ENCODE data around the gene SPATA46.

Gene SPATA46

DNA sequence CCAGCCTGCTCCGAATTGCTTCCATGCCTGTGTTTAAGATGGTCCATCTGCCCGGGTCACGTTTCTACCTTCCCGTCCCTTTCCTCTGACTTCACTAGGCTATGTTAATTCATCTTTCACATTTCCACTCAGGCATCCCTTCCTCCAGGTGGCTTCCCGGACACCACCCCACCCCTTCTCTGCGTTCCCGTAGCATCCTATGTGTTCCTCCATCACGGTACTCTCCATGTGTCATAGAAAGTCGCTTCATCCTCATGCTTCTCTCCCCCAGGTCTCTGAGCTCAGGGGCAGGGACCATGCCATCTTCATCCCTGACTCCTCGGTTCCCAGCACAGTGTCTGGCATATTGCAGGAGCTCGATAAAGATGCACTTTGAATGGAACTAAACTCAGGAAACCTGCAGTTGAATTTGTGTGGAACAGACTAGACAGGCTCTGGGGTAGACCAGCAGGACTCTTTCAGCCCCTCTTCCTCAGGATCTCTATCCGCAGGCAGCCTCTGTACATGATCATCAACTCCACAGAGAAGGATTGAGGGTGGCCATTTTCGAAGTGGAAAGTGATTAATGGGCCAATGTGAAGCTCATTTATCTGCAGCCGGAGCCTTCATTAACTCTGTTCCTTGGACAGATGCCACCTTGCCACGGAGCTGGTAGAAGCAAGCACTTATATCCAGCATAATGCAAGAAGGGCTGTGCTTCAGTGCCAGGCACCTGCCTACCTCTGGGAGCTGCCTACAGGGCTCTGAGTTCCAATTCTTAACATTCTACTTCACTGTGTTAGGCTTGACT, 13.9 kb upstream of the SPATA46 start:
- DNase-seq, result no peak

GRCh38 chr1:162389971-162390370, 13.3 kb upstream of the SPATA46 start:
- no peak for DNase-seq

DNA sequence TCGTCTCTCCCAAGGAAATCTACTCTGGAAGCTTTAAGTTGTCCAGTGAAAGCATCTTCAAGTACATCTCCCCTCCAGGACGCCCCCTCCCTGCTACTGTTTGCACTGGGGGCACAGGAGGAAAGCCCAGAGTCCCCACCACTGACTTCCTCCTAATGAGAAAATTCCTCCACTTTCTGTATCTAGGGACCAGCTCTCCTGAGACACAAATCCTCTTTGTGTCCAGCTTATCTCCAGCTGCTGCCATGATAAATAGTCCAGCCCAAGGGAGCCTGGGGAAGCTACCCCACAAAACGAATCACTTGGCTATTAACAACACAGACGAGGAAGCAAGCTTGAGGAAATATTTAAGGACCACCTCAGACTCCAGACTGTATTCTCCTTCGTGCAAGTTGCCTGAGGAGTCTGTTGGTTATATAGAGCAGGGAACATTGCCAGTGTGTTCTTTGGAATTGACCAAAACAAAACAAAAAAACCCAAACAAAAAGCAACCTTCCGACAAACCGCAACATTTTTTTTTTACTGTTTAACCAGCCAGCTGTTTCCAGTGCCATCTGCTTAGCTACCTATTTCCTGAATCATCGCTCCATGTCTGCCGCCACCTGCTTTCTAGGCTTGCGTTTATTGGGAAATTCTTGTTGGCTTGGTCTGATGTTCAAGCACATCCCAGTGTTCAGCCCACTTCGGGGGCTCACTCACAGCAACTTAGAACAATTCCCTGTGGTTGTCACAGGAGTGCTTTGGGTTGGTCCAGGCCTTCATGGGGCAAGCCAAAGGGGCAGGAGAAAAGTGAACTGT, 12.6 kb upstream of the SPATA46 start:
- no peak for DNase-seq

DNA sequence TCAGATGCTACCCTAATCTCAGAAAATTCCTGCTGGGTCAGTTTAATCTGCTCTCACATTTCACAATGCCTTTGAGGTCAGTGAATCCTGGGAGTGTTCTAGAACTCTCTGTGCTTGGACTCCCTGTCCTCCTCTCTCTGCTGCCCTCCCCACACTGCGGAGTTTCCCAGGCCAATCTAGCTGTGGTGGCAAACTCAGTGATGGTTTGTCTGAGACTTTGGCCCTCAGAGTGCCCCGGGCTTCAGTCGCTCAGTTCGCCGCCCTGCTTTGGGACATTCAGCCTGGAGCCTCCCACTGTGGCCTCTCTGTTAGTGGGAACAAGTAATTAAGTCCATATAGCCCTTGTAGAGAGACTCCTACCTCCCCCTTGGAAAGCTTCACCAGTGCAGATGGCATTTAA, 12.0 kb upstream of the SPATA46 start:
- DNase-seq, result no peak

DNA sequence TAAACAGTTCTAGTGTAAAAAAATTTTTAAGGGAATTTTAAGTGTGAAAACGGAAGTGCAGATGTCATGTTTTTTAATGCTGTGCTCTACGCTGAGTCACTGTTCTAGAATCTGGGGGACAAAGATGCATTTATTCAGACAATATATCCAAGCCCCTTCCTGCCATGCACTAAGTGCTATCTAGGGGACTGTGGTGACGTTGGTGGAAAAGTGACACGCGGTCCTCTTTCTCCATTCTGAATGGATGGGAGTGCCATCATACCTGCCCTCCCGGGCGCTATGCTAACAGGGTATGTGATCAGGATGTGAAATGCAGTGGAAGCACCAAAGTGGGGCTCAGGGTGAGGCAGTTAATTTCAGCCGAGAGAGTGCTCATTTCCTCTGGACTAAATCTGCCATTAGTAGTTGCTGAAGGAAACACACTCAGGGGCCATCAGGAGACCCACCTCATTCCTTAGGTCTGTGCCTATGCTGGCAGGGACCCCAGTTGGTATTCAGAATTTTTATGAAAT, 11.5 kb upstream of the SPATA46 start:
- DNase-seq, result no peak

DNA sequence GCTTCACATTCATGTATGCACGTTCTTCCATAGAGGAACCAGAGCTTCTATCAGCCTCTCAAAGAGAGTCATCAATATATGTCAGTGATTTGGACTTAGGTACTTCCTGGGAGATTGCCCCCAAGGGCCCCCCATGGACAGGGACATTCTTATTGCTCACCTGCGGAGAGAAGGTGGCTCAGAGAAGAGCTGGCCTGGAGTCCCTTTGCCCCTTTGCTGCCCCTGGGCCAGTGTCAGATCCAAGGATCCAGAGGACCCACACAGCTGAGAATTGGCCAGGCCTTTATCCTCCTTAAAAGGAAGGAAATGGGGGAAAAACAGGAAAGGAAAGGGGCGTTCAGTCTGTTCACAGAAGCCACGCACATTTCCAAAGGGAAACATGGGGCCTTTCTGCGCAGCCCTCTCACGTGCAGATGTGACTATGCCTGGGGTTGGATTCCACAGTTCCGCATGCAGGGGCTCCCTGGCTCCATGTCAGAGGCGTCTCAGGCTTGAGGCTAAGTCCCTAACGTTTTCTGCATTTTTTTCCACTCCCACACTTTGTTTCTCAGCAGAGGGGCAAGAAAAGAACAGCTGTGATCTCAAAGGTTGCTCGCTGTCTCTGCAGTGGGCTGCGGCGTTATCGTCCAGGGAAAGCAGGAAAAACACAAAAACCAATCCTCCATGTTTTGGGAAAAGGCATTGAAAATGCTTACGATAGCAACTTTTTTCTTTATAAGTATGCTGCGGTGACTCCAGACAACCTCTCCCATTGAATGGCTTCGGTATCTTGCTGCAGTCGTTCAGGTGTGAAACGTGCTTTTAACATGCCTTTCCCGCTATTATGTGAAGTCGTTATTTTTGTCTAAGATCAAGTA, 10.8 kb upstream of the SPATA46 start:
- DNase-seq, result no peak

- no peak for DNase-seq
These were observed 9.9 kb upstream of the SPATA46 start for GRCh38 chr1:162386292-162387225.

DNA sequence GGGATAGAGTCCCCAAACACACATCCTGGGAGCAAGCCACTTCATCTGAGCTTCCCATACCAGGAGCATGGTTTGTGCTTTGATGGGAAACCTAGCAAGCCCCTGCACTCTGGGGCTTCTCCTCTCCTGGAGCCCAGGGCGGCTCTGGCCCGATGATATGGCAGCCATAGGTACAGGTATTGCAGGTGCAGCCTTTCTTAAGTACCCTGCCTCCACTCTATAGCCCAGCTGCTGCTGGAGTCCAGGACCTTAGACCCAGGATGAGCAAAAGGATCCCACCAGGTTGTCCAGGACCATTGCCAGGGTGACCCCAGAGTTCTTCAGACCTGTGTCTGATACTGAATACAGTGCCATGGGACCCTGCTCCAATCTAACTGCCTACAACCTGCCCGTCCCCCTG, 9.0 kb upstream of the SPATA46 start:
- no peak for DNase-seq

DNA sequence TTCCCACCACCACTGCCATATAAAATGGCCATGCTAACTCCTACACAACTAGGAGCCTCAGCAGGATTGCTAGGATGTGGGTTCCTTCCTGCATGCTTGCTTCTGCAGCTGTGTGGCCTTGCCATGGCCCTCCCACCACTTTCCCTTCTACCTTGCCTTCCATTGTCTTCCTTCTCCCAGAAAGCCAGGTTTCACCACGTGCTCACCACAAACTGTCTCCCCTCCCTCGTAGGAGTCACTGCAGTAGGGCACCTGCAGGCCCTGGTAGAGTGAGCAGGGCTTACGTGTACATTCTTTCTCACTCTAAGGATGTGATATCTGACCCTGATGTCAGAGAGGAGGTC, 8.6 kb upstream of the SPATA46 start:
- DNase-seq, result no peak

DNA sequence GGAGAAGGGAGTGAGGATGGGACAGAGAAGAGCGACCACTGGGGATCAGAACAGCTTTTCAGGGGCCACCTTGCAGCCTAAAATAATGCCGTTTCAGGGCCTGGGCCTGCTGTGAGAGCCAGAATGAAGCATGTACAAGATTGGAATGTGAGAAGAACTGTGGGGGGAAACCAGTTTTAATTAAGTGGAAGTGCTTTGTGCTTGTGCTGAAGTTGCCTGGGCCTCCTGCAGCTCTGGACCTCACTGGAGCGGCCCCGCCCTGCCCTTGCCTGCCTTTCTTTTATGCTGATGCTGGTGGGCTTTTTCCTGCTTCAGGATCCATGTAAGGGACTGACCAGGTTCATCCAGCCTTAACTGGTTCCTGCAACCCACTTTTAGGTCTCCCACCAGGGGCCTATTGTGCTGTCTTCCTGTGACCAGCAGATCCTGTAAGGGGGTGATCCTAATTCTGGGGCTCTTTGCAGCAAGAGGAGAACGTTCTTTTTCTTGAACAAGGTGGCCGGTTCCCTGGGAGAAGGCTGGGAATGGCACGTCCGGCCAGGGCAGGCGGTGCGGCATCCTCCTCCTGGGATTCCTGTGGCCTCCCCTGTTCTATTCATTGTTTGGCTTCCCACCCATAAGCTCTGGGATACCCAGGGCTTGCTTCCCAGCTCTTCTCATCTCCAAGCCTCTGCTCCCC, 8.1 kb upstream of the SPATA46 start:
- no peak for DNase-seq

GRCh38 chr1:162384116-162384515, 7.5 kb upstream of the SPATA46 start:
- DNase-seq, result no peak

- DNase-seq, result no peak
These were observed 6.9 kb upstream of the SPATA46 start for GRCh38 chr1:162383516-162383915.

DNA sequence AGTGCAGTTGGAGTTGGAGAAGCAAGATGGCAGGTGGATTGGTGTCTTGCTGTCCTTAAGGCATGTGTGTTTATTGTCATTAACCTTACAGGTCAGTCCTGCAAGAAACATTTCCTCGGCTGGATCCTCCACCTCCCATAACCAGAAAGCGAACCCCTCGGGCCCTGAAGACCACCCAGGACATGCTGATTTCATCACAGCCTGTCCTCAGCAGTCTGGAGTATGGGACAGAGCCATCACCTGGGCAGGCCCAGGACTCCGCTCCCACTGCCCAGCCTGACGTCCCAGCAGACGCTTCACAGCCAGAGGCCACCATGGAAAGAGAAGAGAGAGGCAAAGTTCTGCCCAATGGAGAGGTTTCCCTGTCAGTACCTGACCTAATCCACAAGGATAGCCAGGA, 6.4 kb upstream of the SPATA46 start:
- no peak for DNase-seq

GRCh38 chr1:162381941-162382750, 5.5 kb upstream of the SPATA46 start:
- DNase-seq, result no peak

DNA sequence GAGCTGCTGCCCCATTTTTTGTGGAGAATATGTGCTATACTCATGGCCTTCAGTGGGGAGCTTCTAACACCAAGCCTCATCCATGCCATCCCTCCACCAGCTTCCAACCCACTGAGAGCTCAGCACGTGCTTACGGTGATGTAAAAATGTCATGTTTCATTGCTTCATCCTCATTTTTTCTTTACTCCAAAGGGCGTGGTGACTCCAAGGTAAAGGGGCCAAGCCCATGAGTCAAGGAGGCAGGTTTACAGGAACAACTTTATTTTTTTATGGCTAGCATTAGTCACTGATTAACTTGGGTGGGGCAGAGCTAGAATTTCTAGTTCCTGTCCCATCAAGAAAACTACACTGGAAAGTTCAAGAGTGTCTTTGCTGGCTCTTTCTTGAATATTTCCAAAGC, 4.7 kb upstream of the SPATA46 start, which contains the start of gene C1orf226:
TSS of gene C1orf226 (plus strand) at position 346 of the 400 bp plus-strand sequence. CDS start 174 bp downstream, outside the sequence.
- no peak for DNase-seq

- DNase-seq, result no peak
These were observed 3.6 kb upstream of the SPATA46 start for GRCh38 chr1:162380061-162380846.

- DNase-seq, result no peak
These were observed 1.2 kb downstream of the SPATA46 start for GRCh38 chr1:162375463-162375862.

GRCh38 chr1:162374406-162374805, 2.2 kb downstream of the SPATA46 start:
- no peak for DNase-seq

- no peak for DNase-seq
These were observed 3.0 kb downstream of the SPATA46 start for GRCh38 chr1:162373541-162374260.

All from stimulated activated naive CD4-positive, alpha-beta T cell (primary cell).